NT2/D1 (cell line): ENCODE results near the gene CHID1.

Source experiments
- SUZ12 ChIP-seq: IDR thresholded peaks from 2 replicates; pipeline ENCODE4 v1.6.1; 2011; ENCODE audit not compliant: insufficient read length, insufficient read depth; ENCODE audit errors: extremely low read depth
- YY1 ChIP-seq: IDR thresholded peaks from 2 replicates; pipeline ENCODE4 v1.6.1; 2011; ENCODE audit not compliant: insufficient read length, insufficient read depth
- ZNF274 ChIP-seq: IDR thresholded peaks from 2 replicates; pipeline ENCODE4 v1.6.1; 2011; ENCODE audit warnings: mild to moderate bottlenecking, low read depth, low read length

GRCh38 chr11:883527-883926 lies 27.1 kb downstream of the CHID1 start:
- TF ChIP-seq SUZ12 (no peak), ZNF274 (no peak), YY1 (no peak)
